Lower lobe of right lung (tissue), 2 donors: ENCODE data around the gene IRAK2. TPM values are rescaled to one million over a fixed set of nuclear protein-coding genes. Genes with fewer than 3 reads are reported as not detected.

Experiments used
- ATAC-seq, 2 donors: fragments of 200-7000 bp; cut with Tn5 transposase; one replicate each; pipeline ENCODE4 v1.9.1; 2020 to 2022; ENCODE audit warnings: mild to moderate bottlenecking in 2 of 2, moderate library complexity in 2 of 2
- DNase-seq: peaks from one replicate; pipeline ENCODE4 v3.0.0-alpha.2; 2020
- H3K27ac ChIP-seq: fragments of 200-600 bp; one replicate; pipeline ENCODE4 v1.8.0; 2022
- H3K27me3 ChIP-seq: fragments of 200-600 bp; one replicate; pipeline ENCODE4 v1.8.0; 2022; ENCODE audit warnings: low read depth
- H3K36me3 ChIP-seq: fragments of 200-600 bp; one replicate; pipeline ENCODE4 v1.8.0; 2022; ENCODE audit warnings: mild to moderate bottlenecking
- H3K4me1 ChIP-seq: fragments of 200-600 bp; one replicate; pipeline ENCODE4 v1.8.0; 2022
- H3K4me3 ChIP-seq: fragments of 200-600 bp; one replicate; pipeline ENCODE4 v1.8.0; 2022; ENCODE audit warnings: mild to moderate bottlenecking
- H3K9me3 ChIP-seq: fragments of 200-600 bp; one replicate; pipeline ENCODE4 v1.8.0; 2022
- intact Hi-C: fragments of 100-400 bp; cut with DNase I; formaldehyde crosslinking; loops from one replicate; pipeline ENCODE4 v1.11.0; 2022
- total RNA-seq: library from RNA; stranded (reverse); fragmentation: NEBNext Ultra II Directional; extraction: Animal tissue kit (Norgen Biotek cat#: 25700); gene quantifications from one replicate; pipeline ENCODE4 v1.2.1, GENCODE V29; 2021
- TF ChIP-seq, protein P1 (sequence below): fragments of 200-600 bp; IDR thresholded peaks from one replicate; pipeline ENCODE4 v1.8.0; 2022; ENCODE audit warnings: antibody characterized with exemption, mild to moderate bottlenecking
- donor health status: DM: no; HTN: yes; CAD: no; lungs with severe emphysema.

The IRAK2 gene
- total RNA-seq, 1 donor from 2014 or later = 3.9 TPM

DNA sequence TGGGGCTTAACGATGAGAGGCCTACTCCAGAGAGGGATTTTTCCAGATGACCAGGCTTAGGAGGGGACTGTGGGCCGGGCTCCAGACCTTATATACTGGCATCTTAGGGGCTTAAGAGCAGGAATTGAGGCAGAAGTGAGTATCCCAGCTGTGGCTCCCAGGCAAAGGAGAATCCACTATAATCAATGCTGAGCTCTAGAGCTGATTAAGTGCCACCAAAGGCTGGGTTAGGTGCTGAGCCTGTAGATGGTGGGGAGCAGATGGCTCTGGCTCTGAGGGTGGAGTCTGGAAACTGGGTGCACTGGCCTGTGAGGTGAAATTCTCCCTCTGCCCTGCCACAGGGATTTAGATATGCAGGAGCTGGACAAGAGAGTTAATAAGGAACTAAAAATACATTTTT, 23.2 kb downstream of the IRAK2 start:
- Histone ChIP-seq H3K9me3 (no peaks in the 10 kb centered on the region), H3K27ac (no peak overlapping the region), H3K4me3 (no peak overlapping the region), H3K36me3 (no peaks in the 10 kb centered on the region), H3K27me3 (no peaks in the 10 kb centered on the region), H3K4me1 (peaks cover 68% of the 10 kb centered on the region)
- TF ChIP-seq, protein P1, sequence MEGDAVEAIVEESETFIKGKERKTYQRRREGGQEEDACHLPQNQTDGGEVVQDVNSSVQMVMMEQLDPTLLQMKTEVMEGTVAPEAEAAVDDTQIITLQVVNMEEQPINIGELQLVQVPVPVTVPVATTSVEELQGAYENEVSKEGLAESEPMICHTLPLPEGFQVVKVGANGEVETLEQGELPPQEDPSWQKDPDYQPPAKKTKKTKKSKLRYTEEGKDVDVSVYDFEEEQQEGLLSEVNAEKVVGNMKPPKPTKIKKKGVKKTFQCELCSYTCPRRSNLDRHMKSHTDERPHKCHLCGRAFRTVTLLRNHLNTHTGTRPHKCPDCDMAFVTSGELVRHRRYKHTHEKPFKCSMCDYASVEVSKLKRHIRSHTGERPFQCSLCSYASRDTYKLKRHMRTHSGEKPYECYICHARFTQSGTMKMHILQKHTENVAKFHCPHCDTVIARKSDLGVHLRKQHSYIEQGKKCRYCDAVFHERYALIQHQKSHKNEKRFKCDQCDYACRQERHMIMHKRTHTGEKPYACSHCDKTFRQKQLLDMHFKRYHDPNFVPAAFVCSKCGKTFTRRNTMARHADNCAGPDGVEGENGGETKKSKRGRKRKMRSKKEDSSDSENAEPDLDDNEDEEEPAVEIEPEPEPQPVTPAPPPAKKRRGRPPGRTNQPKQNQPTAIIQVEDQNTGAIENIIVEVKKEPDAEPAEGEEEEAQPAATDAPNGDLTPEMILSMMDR = no peak
- DNase-seq (no peak), ATAC-seq (no peak)
- intact Hi-C loops = no loop called here

DNA sequence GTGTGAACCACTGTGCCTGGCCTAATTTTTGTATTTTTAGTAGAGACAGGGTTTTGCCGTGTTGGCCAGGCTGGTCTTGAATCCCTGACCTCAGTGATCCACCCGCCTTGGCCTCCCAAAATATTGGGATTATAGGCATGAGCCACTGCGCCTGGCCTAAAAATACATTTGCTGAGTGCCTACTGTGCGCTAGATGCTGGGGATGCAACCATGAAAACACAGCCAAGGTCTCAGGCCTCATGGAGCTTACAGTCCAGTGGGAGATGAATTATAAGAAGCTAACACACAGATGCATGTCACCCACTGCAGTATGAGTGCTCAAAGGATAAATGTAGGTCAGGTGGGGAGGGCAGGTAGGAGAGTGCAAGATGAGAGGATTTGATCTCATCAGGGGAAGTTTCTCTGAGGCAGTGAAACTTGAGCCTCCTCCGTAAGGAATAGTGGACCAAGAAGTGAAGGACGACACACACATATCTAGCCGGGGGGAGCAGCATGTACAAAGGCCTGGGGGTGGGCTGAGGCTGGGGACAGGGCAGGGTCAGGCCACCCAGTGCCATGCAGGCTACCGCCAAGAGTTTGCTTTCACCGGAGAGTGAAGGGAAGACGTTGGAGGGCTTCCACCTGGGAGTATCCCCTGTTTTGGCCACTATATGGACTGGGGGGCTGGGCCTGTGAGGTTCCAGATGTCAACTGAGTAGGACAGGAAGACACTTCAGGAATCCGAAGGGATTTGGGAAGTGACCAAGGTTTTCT, 24.3 kb downstream of the IRAK2 start:
- no peaks in the 10 kb centered on the region for H3K9me3 ChIP-seq
- no peaks in the 10 kb centered on the region for H3K27me3 ChIP-seq
- ATAC-seq = no peak
- DNase-seq = no peak
- peaks cover 78% of the 10 kb centered on the region for H3K4me1 ChIP-seq
- TF ChIP-seq, protein P1 = no peak
- no peaks in the 10 kb centered on the region for H3K36me3 ChIP-seq
- peak overlapping the region; percentile 81 for H3K27ac ChIP-seq
- no peak overlapping the region for H3K4me3 ChIP-seq
- intact Hi-C loops = no loop called here

DNA sequence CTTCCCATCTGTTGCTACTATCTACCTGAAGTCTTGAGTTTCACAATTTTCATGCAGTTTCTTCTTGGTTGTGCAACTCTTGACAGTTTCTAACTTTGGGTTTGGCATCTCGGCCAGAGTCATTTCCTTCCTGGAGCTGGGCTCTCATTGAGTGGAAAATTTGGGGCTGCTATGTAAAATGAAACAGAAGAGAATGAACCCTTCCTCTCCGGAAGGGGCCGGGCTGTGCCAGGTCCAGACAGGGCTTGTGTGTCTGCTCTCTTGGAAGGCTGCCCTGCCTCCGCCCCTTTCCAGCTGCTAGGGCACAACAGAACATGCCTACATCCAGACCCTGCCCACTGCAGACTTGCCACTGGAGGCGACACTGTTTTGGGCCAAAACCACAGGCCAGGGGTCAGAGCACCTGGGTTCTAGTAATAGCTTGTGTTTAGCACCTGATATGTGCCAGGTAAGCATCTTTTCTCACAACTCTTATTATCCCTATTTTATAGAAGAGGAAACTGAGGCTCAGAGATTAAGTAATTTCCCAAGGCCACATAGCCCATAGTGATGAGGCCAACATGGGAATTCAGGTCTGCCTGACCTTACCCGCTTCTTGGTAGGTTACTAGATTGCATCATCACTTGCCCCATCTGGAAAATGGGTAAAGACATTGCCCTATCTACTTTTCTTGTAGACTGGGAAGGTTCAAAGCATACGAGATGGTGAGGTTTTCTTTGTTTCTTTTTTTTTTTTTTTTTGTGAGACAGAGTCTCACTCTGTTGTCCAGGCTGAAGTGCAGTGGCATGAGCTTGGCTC, 25.0 kb downstream of the IRAK2 start:
- peak; percentile 61 to 80 for ATAC-seq
- DNase-seq = peak; percentile 90
- H3K4me3 ChIP-seq = no peak overlapping the region

DNA sequence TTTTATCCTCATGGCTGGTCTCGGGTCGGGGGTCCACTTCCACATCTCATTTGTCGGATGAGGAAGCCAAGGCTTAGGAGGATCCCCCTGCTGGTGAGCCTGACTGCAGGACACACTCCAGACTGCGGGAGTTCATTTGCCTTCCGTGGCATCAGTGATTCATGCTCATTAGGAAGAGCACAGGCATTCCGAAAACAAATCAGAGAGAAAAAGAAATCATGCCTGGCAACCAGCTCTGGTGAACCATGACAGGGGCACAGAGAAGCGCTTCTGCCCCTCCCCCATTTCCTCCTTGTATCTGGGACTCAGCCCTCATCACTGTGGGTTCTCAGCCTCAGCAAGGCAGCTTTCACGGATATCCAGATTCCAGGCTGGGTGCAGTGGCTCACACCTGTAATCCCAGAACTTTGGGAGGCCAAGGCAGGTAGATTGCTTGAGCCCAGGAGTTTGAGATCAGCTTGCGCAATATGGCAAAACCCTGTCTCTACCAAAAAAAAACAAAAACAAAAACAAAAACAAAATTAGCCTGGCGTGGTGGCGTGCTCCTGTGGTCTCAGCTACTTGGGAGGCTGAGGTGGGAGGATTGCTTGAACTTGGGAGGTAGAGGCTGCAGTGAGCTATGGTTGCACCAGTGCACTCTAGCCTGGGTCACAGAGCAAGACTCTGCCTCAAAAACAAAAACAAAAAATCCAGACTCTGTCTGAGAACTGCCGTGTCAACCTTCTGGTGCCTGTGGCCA, 28.4 kb downstream of the IRAK2 start:
- intact Hi-C loops = no loop called here
- H3K4me3 ChIP-seq = no peak overlapping the region
- H3K36me3 ChIP-seq = no peaks in the 10 kb centered on the region
- no peak for DNase-seq
- H3K27me3 ChIP-seq = no peaks in the 10 kb centered on the region
- TF ChIP-seq, protein P1 = peak; percentile 16
- peak overlapping the region; percentile 79 for H3K27ac ChIP-seq
- ATAC-seq = no peak
- no peaks in the 10 kb centered on the region for H3K9me3 ChIP-seq
- peaks cover 82% of the 10 kb centered on the region for H3K4me1 ChIP-seq

More for the DNA sequence above, 25.0 kb downstream of the IRAK2 start:
- Histone ChIP-seq H3K4me1 (peaks cover 86% of the 10 kb centered on the region), H3K9me3 (no peaks in the 10 kb centered on the region), H3K27me3 (no peaks in the 10 kb centered on the region), H3K36me3 (no peaks in the 10 kb centered on the region), H3K27ac (peak overlapping the region; percentile 81)
- intact Hi-C loops = no loop called here
- TF ChIP-seq, protein P1 = no peak

DNA sequence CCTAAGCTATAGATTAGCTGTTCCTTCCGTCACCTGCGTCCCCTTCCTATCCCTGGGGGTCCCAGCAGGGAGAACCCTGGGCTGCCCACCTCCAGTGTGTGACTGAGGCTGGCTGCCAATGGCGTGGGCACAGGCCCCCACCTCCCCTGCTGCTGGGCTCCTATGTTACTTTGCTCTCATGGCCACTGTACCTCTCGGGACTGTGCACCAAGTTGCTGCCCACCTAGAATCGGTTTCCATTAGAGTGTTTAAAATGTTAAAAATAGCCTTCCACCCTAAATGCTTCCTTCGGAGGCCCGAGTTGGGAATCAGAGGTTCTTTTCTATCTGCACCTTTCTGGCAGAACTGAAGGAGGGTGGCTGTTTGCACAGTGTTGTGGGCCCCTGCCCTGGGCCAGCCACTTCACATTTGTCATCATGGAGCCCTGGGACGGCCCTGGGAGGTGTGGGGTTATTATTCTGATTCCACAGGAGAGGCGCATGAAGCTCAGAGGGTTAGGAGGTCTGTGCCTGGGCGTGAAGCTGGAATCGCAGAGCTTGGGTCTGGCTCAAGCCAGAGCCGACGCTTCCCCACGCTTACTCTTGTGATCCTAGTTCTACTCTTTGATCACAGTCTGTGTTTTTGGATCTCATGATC, 29.1 kb downstream of the IRAK2 start:
- Histone ChIP-seq H3K27ac (peak overlapping the region; percentile 79), H3K27me3 (no peaks in the 10 kb centered on the region), H3K4me3 (no peak overlapping the region), H3K36me3 (no peaks in the 10 kb centered on the region), H3K9me3 (no peaks in the 10 kb centered on the region), H3K4me1 (peaks cover 85% of the 10 kb centered on the region)
- ATAC-seq (no peak), DNase-seq (no peak)
- TF ChIP-seq, protein P1 = no peak
- intact Hi-C loops = no loop called here
